ENCODE measurements around the gene NDUFA8.

Gene NDUFA8

GRCh38 chr9:122102156-122102555 lies 57.4 kb downstream of the NDUFA8 start:
- no peak for DNase-seq (ENCODE audit: low spot score)
- FAIRE-seq, result no peak

DNA sequence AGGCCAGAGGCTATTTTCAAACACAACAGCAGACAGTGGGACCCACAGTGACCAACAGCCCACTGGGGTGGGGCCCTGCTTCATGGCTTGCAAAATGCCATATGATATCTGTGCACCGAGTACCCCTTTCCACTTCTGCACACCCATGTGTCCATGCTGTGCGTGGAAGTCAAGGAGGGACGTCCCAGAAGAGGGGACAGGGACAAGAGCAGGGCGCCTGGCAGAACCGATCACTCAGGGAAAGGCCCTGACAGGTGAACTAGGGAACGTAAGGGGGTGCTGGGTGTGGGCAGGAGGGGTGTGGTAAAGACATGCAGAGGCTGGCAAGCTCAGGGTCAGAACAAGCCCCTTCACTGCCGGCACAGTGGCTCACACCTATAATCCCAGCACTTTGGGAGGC lies 58.8 kb downstream of the NDUFA8 start:
- FAIRE-seq (no peak), DNase-seq (ENCODE audit: low spot score) (no peak)

- no peak for FAIRE-seq
- DNase-seq (ENCODE audit: low spot score), result peak; percentile 75
Observed at GRCh38 chr9:122099271-122099869, 60.2 kb downstream of the NDUFA8 start.

- DNase-seq (ENCODE audit: low spot score) (no peak), FAIRE-seq (no peak)
Observed at GRCh38 chr9:122097679-122098315, 61.8 kb downstream of the NDUFA8 start.

GRCh38 chr9:122096620-122097415 lies 62.8 kb downstream of the NDUFA8 start:
- no peak for DNase-seq (ENCODE audit: low spot score)
- no peak for FAIRE-seq

GRCh38 chr9:122095010-122095767 lies 64.4 kb downstream of the NDUFA8 start:
- DNase-seq (ENCODE audit: low spot score), result peak; percentile 39
- no peak for FAIRE-seq
